IPS-15b (cell line): ENCODE measurements around the gene PLN.

Source experiments
- H3K27me3 ChIP-seq: one replicate; pipeline ENCODE4 v1.6.1; 2013; ENCODE audit warnings: low read length; ENCODE audit not compliant: control insufficient read depth, insufficient read depth
- H3K36me3 ChIP-seq: one replicate; pipeline ENCODE4 v1.6.1; 2013; ENCODE audit warnings: low read length; ENCODE audit not compliant: control insufficient read depth, insufficient read depth
- H3K4me1 ChIP-seq: one replicate; pipeline ENCODE4 v1.6.1; 2013; ENCODE audit warnings: mild to moderate bottlenecking, low read length; ENCODE audit not compliant: control insufficient read depth, insufficient read depth
- H3K4me3 ChIP-seq: one replicate; pipeline ENCODE4 v1.5.1; 2013; ENCODE audit warnings: low read depth, low read length
- H3K9ac ChIP-seq: one replicate; pipeline ENCODE4 v1.6.1; 2013; ENCODE audit warnings: low read depth, mild to moderate bottlenecking, low read length
- H3K9me3 ChIP-seq: one replicate; pipeline ENCODE4 v1.6.1; 2013; ENCODE audit warnings: mild to moderate bottlenecking, low read length; ENCODE audit not compliant: control insufficient read depth, insufficient read depth

PLN gene

DNA sequence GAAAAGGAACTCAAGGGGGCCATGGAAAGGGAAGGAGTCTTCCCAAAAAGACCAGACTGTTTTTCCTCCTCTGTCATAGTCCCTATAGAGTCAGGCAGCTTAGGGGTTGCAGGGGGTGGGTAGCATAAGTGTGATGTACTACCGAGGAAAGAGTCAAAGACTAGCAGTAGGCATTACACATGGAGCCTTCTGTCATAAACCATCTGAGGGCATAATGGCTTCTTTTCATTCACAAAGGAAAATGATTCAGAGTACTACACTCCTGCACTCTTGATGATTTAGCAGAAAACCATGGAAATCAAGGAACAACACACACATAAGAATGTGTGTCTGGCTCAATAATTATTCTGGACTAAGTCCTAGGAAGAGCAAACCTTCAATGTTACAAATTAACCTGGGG lies 14.9 kb downstream of the PLN start:
- Histone ChIP-seq H3K36me3 (no peaks in the 10 kb centered on the region), H3K9ac (no peak overlapping the region), H3K4me3 (no peak overlapping the region), H3K4me1 (peaks cover 7% of the 10 kb centered on the region), H3K9me3 (no peaks in the 10 kb centered on the region), H3K27me3 (no peaks in the 10 kb centered on the region)

DNA sequence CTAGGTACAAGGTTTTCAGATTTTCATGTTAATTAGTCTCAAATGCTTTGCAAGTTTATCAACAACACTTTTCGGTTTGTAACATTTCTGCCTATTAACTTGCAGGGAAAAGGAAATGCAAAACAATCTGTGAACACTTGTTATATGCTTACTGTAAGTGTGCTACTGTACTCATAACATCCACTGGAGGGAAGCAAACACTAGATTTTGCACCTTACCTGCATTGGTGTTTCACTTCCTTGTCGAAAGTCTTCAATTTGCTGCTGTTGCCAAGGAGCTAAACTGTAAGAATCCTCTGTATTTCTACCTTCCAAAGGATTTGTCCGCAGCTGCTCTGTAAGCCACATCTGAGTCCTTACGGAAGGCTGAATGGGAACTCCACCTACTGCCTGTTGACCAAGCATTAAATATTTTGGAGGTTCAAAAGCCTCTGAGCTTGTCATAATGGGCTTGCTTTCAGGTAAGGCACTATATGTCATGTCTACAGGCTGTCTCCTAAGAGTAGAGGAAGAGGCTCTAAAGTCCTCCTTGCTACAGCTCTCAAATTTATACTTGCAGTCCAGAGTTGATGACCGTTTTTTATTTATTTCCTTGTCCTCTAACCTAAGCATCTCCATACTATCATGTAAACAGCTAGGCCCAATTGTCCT lies 17.3 kb downstream of the PLN start:
- no peaks in the 10 kb centered on the region for H3K36me3 ChIP-seq
- no peaks in the 10 kb centered on the region for H3K9me3 ChIP-seq
- no peak overlapping the region for H3K4me3 ChIP-seq
- H3K9ac ChIP-seq = no peak overlapping the region
- peaks cover 7% of the 10 kb centered on the region for H3K4me1 ChIP-seq
- H3K27me3 ChIP-seq = no peaks in the 10 kb centered on the region

DNA sequence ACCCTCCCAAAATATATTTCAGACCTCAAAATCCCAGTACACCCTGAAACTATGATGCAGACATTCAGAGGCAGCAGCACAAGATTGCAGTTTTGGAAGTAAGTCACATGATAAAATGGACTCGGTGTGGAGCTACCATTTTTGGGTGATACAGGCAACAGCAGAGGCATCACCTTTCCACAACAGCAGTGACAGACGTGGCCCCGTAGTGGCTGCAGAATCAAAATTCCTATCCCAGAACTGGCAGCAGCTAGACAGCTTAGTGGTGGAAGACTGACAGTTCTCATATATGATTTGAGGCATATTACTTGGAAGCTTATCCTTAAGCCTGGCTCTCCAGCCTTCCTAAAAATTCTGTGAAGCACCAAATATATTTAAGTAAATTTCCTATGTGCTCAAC lies 19.9 kb downstream of the PLN start:
- peaks cover 7% of the 10 kb centered on the region for H3K4me1 ChIP-seq
- H3K4me3 ChIP-seq = no peak overlapping the region
- no peaks in the 10 kb centered on the region for H3K9me3 ChIP-seq
- no peaks in the 10 kb centered on the region for H3K27me3 ChIP-seq
- H3K9ac ChIP-seq = no peak overlapping the region
- no peaks in the 10 kb centered on the region for H3K36me3 ChIP-seq

DNA sequence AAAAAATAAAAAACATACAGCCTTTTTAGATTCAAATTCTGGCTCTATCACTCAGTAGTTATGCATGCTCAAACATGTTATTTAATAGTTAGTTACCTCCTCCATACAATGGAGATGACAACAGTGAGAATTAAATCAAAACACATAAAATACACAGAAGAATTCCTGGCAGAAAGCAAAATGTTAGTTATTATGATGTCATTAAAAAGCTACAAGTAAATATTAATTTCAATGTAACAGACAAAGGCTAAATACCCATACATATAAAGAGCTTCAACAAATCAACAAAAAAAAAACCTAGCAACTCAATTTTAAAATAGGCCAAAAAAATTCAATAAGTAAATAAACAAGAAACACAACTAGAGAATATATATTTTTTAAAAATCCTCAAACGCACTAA lies 21.4 kb downstream of the PLN start:
- Histone ChIP-seq H3K36me3 (no peaks in the 10 kb centered on the region), H3K4me1 (peaks cover 7% of the 10 kb centered on the region), H3K9ac (no peak overlapping the region), H3K27me3 (no peaks in the 10 kb centered on the region), H3K4me3 (no peak overlapping the region), H3K9me3 (peaks cover 8% of the 10 kb centered on the region)

DNA sequence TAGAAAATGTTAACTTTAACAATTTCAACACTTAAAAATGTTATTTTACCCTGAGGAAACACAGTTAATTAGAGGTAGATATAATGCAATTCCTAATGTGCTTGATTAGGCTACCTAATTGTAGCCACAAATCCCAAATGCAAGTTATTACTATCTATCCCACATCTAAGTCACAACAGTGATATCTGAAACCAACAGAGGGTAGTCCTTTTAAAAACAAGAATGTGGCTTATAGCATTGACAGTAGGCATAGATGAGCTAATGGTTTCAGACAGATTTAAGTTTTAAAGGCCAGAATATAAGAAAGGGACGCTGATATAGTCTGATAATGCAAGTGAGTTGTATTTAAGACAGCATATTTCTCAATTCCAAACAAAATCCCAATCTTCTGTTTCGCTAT lies 23.0 kb downstream of the PLN start:
- no peak overlapping the region for H3K9ac ChIP-seq
- H3K36me3 ChIP-seq = no peaks in the 10 kb centered on the region
- H3K4me3 ChIP-seq = no peak overlapping the region
- H3K4me1 ChIP-seq = peaks cover under 1% of the 10 kb centered on the region
- H3K27me3 ChIP-seq = no peaks in the 10 kb centered on the region
- peaks cover 15% of the 10 kb centered on the region for H3K9me3 ChIP-seq

DNA sequence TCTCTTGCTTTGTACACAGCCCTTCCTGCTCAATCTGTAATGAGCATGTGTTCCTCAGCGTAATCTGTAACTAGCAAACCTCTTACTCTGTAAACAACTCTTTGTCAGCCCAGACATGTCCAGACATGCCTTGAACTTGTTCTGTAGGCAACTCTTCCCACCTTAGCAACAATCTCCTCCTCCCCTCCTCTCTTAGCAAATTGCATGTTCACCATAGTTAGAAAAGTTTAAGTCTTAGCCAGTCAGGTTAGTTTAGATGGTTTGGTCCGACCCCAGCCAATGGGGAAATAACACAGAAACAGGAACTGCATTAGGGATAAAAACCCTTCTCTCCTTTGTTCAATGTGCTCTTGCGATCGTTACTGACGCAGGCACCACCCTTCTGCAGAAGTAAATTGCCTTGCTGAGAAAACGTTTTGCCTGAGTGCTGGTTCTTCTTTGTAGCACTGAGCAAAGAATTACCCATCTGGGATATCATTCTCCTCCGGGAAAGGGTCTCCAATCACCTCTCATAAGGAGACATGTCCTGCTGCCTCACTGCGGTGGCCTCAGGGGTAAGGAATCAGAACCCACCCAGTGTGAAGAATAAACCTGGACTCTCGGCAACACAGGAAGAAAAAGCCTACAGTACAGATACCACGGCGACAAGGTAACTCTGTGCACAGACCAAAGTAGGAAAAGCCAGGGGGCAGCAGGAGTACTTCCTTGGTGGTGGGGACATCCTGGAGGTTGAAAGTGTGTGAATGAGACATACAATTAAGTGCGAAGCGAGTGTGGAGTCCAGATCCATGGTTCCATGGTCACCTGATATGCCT lies 26.2 kb downstream of the PLN start:
- peak overlapping the region; percentile 18 for H3K4me3 ChIP-seq
- no peaks in the 10 kb centered on the region for H3K4me1 ChIP-seq
- H3K9me3 ChIP-seq = peaks cover 25% of the 10 kb centered on the region
- H3K36me3 ChIP-seq = no peaks in the 10 kb centered on the region
- no peaks in the 10 kb centered on the region for H3K27me3 ChIP-seq
- H3K9ac ChIP-seq = no peak overlapping the region

DNA sequence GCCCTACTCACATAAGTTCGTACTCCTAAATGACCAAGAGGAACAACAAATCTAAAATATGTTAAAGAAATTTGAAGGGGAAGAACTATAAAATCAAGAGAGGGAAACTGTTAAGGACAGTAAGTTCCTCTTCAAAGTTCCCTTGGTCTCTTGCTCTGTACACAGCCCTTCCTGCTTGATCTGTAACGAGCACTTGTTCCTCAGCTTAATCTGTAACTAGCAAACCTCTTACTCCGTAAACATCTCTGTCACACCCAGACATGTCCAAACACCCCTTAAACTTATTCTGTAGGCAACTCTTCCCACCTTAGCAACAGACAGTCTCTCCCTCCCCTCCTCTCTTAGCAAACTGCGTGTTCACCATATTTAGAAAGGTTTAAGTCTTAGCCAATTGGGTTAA lies 29.9 kb downstream of the PLN start:
- no peak overlapping the region for H3K4me3 ChIP-seq
- H3K36me3 ChIP-seq = no peaks in the 10 kb centered on the region
- H3K9ac ChIP-seq = no peak overlapping the region
- H3K9me3 ChIP-seq = peaks cover 30% of the 10 kb centered on the region
- H3K27me3 ChIP-seq = no peaks in the 10 kb centered on the region
- H3K4me1 ChIP-seq = no peaks in the 10 kb centered on the region

DNA sequence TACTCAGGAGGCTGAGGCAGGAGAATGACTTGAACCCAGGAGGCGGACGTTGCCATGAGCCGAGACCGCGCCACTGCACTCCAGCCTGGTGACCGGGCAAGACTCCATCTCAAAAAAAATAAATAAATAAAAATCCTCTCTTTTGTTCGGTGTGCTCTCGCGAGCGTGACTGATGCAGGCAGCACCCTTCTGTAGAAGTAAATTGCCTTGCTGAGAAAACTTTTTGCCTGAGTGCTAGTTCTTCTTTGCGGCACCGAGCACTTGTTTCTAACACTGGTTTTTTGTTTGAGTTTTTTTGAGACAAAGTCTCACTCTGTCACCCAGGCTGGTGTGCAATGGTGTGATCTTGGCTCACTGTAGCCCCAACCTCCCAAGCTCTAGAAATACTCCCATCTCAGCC lies 30.5 kb downstream of the PLN start:
- Histone ChIP-seq H3K36me3 (no peaks in the 10 kb centered on the region), H3K4me3 (no peak overlapping the region), H3K4me1 (no peaks in the 10 kb centered on the region), H3K27me3 (no peaks in the 10 kb centered on the region), H3K9me3 (peaks cover 29% of the 10 kb centered on the region), H3K9ac (no peak overlapping the region)

DNA sequence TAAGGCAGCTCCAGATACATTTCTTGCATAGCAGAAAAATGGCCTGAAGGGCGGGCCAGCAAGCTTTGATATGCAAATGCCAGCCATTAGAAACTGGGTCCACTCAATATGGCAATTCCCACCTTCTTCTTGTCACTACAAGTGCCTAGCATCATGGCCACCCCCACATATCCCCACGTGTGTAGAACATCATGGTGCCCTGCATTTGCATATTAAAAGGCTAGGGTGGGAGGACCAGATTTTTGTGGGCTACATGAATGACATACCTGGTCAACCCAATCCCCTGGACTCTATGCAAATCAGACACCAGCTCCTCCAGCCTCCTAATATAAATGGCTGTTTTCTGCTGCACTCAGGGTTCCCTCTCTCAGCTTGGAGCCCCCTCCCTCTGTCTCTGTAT lies 31.7 kb downstream of the PLN start:
- Histone ChIP-seq H3K9me3 (peaks cover 19% of the 10 kb centered on the region), H3K9ac (no peak overlapping the region), H3K4me1 (no peaks in the 10 kb centered on the region), H3K4me3 (no peak overlapping the region), H3K27me3 (no peaks in the 10 kb centered on the region), H3K36me3 (no peaks in the 10 kb centered on the region)

DNA sequence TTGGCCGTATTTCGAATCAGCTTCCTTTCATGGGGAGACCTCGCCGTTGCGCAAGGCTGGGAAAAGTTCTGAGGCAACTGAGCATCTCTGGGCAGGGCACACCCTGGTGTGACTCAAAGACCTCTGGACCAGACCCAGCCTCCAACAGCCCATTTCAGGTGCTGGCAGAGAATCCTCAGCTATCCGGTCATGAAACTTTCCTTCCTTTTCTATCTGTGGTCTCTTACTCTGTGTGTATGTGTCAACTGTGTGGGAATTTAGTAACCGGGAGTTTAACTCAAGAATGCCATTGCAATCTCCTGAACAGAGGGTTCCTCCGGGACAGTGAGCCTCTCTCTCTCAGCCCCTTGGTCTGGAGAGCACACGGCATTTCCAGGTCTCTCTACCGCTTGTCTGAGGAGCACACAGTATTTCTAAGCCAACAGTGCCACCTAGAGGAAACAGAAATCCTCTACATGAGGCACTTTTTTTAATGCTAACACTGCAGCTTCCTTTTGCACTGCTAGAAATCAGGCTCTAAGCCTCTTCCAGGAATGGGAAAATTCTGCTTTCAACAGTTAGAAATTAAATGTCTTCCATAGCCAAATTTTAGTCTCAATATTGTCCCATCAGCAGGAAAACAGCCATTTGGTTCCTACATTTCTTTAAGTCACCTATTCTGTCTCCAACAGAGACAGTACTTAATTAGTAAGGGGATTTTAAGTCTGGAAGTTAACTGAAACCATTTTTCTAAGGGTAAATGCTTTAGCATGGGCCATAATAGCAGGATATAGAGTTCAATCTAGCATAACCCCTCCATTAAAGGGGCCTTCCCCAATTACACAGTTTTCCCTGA lies 32.7 kb downstream of the PLN start:
- Histone ChIP-seq H3K4me1 (no peaks in the 10 kb centered on the region), H3K4me3 (no peak overlapping the region), H3K36me3 (no peaks in the 10 kb centered on the region), H3K27me3 (no peaks in the 10 kb centered on the region), H3K9ac (no peak overlapping the region), H3K9me3 (peaks cover 17% of the 10 kb centered on the region)

DNA sequence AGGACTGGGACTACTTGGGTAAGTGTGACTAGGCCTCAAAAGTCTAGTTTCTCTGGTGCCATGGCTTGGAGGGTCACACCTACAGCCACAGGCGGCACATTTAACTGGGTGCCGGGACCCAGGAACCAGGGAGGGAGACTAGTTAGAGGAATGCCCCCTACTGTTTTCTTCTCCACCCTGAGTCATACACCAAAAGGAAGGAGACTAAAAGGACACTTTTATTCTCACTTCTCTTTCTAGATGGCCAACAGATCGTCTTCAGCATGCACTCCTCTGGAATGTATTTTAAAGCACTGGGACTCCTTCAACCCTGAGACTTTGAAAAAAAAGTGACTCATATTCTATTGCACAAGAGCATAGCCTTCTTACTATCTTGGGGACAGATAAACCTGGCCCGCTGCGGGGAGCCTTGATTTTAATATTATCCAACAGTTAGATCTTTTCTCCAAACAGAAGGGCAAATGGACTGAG lies 33.4 kb downstream of the PLN start:
- no peak overlapping the region for H3K9ac ChIP-seq

More for the DNA sequence above, 33.4 kb downstream of the PLN start:
- H3K4me1 ChIP-seq = no peaks in the 10 kb centered on the region
- no peaks in the 10 kb centered on the region for H3K27me3 ChIP-seq
- no peak overlapping the region for H3K4me3 ChIP-seq
- peaks cover 12% of the 10 kb centered on the region for H3K9me3 ChIP-seq
- no peaks in the 10 kb centered on the region for H3K36me3 ChIP-seq
